M059J (cell line): ENCODE data around the gene RERG. TPM values are rescaled to one million over a fixed set of nuclear protein-coding genes. Genes with fewer than 3 reads are reported as not detected.

Experiments used
- DNase-seq: peaks from one replicate; pipeline ENCODE4 v3.0.0-alpha.2; 2012; ENCODE audit warnings: low read depth
- total RNA-seq: library from RNA; depleted of rRNA; stranded (reverse); fragments of >200 nt; shearing (Covaris generic); gene quantifications from 2 replicates; pipeline ENCODE4 v1.2.3, GENCODE V29; 2014

RERG gene
- total RNA-seq, 1 experiment from 2014 or later = not detected

DNA sequence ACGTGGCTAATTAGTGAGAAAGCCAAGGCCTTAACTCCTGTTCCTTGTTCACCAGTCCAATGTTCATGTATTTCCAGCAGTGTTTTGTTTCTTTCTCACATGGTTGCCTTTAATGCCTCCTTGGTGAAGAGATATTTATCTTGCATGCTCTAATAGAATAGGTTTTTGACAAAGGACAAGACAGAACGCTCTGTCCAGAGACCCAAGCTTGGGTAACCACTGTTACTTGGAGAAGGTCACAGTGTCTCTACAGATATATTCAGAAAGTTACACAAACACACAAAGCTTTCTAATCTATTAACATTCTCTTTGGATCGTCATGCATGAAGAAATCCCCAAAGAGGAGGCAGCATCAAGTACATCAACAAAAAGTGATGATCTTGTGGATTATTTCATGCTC, 33.1 kb downstream of the RERG start:
- no peak for DNase-seq

DNA sequence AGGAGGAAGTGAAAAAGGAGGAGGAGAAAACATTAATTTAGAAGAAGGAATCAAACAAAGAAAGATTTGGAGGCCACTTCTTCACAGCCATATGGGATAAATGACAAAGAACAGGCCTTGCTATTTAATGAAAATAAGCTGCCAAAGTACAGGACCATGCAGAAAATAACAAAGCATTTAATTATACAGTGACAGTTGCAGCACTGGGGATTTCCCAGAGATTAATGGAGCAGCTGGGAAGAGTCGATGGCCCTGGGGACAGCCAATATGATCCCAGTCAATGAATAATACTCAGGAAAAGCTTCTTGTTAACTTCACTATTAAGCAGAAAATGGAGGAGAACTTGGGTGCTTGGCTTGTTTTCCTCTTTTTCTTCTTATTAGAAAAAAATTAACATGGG, 34.6 kb downstream of the RERG start:
- no peak for DNase-seq

DNA sequence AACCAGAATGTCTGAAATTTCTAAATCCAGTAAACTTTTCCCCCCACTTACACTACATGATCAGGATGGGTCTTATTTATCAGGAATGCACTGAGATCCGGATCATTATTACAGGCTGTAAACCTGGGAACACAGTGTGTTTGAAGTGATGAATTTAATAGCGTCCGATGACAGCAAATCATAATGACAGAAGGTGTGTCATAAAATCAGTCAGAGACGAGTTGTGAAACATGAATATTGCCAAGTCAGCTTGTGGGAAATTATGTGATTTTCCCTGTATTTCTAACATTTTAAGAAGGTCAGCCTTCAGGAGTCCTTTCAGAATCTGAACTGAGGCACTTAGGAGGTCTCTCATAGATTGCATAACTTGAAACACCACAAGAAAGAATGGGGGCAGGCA, 36.7 kb downstream of the RERG start:
- no peak for DNase-seq

DNA sequence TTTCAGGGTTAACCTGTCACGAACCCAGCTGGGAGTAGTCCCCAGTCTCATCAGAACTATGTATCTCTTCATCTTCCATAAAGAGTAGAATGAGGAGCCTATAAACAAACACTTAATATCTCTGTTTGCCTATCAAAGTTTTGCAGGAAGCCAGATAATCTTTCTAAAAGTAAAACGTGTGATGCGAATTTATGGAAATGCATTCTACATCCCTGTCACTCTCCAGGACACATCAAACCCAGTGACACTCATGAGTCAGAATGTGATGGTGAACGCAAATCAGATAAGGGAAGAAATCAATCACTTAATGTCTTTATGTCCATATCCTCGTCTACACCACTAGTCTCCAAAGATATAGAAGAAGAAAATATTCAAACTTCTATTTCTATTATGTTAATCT, 37.4 kb downstream of the RERG start:
- DNase-seq = no peak

DNA sequence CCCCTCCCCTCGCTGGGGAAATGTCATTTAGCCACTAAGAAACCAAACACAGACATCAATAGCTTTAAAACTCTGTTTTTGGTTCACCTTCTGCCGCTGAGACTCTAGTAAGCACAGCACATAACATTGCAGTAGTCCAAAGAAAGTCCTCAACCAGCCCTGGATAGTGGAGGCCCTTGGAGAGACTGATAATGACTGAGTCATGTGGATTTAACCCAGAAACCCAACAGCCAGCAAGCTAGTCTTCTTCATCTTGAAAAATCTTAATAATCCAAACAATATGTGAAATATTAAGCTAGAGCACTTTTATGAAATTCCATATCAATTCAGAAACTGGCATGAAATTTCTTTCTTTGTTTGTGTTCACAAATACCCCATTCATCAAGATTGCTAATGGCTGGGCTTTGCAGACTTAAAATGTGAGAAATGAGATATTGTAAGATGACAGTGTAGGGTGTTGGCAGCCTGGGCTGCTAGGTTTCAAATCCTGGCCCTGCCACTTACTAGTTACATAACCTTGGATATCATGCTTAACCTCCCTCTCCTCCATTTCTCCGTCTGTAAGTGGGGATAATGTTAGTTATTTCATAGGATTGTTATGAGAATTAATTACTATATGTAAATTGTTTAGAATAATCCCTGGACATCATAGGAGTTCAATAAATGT, 40.1 kb downstream of the RERG start:
- DNase-seq = no peak

DNA sequence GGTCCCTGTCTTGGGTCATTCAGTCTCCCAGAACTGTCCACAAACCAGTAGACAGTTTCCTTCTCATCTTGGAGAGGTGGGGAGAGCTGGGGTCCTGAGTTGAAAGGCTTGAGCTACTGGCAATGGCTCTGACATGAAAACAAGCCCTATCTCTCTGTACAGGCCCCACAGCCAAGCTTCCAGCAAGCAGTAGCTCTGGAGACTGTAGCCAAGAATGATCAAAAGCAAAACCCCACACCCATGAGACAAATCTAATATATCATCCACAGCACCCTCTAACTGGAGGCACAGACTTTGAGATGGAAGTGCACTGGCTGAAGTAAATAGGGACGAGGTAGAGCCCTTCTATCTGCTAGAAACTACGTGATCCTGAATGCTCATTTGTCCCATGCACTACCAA, 40.9 kb downstream of the RERG start:
- DNase-seq = no peak

DNA sequence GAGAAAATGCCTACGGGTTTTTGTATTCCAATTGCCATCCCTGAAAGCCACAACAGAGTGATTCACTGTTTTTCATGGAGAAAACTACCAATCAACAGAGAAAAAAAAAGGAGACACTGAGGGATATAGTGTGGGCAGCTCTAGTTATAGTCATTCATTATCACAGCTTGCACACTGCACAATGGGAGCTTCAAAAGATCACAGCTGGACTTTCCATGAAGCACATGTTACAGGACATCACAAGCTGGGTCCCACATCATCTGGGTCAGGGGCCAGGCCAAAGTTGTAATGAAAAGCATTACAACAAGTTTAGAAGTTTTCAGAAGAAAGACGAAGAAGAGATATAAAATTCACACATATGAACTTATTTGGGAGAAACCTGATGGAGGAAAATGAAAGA, 41.5 kb downstream of the RERG start:
- no peak for DNase-seq

DNA sequence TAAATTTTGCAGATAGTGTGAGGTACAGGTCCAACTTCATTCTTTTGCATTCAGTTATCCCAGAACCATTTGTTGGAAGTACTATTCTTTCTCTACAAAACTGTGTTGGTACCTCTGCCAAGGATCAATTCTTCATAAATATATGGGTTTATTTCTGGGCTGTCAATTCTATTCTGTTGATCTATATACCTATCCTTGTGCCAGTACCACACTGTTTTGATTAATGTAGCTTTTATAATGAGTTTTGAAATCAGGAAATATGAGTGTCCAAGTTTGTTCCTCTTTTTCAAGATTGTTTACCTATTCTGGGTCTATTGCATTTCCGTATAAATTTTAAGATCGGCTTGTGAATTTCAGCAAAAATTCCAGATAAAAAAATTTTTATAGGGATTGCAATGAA, 48.1 kb downstream of the RERG start:
- no peak for DNase-seq

DNA sequence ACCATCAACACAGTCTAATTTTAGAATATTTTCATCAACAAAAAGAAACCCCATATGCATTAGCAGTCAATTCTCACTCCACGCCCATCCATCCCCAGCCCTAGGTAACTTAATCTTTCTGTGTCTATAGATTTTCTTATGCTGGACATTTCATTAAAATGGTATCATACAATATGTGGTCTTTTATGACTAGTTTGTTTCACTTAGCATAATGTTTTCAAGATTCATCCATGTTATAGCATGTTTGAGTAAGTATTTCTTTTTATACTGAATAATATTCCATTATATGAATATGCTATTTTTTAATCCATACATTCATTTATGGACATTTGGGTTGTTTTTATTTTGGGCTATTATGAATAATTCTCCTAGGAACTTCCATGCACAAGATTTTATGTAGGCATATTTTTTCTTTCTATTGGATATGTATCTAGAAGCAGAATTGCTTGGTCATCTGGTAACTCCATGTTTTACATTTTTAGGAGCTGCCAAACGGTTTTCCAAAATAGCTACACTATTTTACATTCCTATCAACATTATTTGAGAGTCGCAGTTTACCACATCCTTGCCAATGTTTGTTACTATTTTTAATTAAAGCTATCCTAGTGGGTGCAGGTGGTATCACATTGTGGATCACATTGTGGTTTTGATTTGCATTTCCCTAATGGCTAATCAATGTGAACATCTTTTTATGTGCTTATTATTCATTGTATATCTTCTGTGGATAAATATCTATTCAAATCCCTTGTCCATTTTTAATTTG, 49.0 kb downstream of the RERG start:
- no peak for DNase-seq

DNA sequence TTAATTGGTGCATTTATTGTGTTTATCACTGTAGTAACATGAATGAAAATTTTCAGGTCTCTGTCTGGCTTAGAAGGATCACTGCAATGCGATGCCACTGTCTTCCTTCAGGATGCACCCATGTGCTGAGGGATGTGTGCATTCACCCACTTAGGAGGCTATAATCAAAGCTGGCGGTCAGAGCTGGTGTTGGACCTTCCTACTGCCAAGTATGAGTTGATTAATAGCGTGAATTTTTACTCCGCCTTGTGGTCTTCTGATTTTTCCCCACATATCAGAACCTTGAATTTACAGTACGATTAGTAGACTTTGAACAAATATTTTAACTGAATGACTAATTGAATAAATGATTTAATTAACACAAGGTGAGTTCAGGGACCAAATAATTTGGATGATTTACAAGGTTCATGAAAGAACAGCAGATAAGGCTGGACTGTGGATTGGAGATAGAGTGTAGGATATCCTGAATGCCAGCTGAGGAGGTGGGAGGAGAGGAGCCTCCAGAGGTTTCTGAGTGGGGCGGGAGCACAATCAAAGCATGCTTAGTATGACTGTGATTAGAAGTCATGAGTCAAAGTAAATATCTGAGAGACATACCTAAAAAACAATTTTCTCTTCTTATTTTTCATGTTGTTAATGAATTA, 50.1 kb downstream of the RERG start:
- DNase-seq = no peak

DNA sequence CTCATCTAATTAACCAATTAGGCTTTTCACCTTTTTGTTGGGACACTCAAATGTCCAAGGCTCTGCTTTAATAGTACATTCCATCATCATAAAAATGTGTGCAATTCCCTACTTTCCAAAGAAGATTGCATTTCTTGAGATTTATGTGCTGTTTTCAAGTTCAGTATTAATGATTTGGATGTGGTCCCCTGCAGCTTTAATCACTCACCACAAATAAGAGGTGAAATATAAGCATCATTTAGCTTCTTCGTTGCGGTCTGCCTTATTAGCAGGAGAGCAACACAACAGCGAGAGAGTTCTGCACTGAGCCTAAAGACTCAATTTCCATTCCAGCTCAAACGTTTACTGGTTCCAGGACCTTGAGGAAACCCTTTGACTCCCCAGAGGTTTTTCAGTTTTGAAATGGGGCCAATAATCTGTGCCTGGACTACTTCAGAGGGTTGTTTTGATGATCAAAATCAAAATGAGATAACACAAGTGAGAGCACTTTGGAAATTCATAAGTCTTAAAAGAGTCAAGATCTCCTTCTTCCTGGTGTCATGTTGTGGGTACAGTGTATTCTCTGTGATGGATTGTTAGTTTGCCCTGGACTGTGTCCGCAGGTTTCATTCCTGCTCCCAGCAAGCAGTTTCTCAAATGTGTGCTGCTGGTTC, 53.1 kb downstream of the RERG start:
- no peak for DNase-seq

DNA sequence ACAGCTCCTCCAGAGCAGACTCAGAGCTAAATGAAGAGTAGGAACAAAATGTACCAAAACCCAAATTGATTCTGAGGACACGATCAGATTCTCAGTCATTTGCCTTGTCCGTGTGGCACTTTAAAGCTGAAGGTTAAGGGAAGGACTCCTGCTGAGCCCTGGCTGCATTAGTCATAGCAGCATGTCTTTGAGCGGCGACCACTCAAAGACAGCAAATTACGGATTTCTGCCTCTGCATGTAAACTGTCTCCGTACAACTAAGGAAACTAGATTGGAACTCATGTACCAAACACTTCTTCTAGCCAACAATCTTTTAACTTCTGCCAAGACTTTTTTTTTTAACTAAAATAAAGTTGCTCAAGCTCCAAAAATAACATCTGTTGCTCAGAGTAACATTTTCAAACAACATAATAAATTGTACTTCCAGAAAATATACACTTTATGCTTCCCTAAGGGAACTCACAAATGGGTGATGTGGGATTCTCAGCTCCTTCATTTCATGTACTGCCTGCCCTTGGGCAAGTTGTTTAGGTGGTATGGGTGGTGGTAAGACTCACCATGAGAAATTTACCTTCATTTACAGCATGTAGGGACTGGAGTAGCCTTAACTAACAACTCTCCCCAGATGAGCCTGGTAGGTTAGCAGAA, 56.1 kb downstream of the RERG start:
- peak; percentile 12 for DNase-seq

DNA sequence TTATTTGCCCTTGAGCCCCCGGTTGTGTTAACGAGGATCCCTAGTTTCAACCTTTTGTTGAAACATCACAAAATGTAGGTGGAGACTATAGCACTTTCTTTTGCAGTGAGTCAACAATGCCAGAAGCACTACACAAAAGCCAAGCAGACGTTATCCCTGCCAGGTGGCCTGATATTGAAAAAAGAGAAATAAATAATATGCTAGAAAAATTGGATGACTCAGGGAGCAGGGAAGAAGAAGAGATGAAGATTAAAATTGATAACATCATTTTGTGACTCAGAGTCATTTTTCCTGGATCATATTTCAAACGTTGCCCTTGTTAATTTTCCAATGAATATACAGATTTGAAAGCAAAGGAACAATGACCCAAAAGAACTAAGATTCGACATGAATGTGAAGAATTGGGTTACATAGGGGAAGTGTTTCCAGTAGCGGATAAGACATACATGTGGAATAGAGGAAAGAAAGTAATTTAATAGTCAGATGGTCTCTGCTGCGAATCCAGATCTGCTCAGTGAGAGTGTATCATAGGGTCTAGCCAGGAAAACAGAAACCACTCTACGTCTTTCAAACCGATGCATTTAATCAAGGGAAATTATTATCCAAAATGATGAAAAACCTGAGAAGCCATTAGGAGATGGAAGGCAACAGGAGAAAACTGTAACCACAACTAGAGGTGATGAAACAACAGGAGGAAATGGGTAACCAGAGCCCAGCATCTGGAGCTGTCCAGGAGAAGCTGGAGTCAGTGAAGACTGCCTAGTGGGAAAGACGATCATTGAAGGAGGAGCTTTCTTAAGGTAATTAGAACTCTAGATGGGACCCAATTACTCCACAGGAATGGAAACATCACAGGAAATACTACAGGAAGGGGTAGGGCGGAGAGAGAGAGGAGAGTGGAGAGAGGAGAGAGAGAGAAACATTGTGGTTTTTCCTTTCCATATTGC, 57.9 kb downstream of the RERG start:
- DNase-seq = peak; percentile 6

DNA sequence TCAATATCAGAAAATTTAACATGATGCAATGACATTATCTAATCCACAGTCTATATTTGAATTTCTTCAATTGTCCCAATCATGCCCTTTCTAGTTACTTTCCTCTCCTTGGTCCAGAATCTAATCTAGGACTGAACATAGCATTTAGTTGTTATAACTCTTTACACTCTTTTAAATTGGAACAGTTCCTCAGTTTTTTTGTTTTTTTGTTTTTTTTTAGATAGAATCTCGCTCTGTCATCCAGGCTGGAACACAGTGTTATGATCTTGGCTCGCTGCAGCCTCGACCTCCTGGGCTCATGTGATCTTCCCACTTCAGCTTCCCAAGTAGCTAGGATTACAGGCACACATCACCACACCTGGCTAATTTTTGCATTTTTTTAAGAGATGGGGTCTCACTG, 63.1 kb downstream of the RERG start:
- no peak for DNase-seq

DNA sequence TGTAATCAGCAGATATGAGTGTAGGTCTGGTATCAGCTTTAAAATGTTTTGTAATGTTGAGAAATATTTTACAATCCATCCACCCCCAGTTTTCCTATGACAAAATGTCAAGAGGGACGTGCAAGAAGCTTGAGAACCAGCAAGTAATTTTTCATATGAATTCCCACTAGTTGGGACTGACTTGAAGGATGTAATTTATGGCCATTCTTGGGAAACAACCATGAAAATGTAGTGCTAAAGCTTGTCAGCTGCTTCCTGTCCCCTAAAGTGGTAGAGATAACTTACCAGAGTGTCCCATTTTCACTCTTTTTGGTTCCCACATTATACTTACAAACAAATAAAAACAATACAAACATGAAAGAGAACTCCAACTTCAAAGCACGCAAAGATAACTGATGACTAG, 63.9 kb downstream of the RERG start:
- DNase-seq = no peak

DNA sequence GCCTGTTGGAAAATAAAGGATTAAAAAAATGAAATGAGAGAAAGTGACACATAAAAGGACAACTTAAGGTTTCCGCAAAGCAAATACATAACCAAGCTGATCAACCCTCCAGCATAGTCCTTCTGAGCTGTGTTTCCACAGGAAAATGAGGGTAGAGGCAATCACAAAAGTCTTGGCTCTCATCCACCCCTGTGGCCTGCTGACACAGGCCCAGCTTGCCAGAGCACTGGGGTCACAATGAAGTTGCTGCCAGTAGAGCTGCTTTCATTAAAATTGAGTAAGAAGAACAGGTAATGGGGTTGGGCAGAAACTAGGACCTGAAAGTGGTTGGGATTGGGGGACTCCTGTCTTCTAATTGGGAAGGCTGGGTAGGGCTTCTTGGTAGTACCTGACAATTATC, 65.9 kb downstream of the RERG start:
- DNase-seq = peak; percentile 9

DNA sequence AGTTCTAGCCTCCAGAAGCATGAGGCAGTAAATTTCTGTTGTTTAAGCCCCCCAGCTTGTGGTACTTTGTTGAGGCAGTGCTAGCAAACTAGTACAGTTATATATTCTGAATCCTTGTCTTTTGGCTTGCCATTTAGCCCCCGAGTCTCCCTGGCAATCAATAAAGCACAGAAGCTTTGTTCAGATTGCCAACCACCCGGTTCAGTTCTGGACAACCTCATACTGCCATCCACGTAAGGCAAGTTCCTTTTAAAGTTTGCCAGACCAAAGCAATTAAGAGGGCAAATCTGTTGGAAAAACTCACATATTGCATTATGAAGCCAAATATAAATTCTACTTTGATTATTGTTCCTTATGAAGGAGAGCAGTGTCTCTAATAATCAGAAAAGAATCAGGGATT, 67.1 kb downstream of the RERG start:
- no peak for DNase-seq

DNA sequence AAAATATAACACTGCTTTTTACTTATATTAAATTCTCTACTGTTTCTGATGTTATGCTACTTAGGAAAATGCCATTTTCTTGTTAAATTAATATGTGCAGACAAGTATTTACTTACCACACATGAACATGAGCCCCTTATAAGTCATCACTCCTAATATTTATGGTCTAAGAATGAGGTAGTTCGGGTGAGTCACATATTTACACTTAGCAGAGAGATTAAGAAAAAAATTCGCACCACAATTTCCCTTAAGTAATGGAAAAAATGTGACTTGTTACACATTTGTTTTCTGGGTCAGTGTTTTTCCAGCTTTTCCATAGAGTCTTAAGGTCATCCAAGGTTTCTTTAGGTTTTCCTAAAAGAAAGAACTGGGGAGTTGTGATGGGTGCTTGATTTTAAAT, 68.3 kb downstream of the RERG start:
- DNase-seq = peak; percentile 54

DNA sequence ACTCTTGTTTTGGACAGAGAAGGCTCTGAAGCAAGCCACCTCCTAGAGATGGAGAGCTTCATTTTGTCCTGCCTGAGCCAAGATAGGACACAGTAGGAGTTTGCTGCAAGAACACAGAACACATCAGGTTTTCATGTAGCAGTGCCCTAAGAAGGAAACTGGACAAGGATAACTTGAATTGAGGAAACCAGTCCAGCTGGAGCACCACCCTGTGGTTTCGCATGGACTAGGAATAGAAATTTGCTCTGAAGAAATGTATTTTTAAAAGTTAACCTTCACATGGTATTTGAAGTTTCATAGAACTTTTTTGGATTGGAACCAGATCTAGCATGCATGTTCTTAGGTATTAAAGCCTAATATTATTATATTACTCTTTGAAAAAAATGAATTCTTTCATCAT, 68.8 kb downstream of the RERG start:
- no peak for DNase-seq

DNA sequence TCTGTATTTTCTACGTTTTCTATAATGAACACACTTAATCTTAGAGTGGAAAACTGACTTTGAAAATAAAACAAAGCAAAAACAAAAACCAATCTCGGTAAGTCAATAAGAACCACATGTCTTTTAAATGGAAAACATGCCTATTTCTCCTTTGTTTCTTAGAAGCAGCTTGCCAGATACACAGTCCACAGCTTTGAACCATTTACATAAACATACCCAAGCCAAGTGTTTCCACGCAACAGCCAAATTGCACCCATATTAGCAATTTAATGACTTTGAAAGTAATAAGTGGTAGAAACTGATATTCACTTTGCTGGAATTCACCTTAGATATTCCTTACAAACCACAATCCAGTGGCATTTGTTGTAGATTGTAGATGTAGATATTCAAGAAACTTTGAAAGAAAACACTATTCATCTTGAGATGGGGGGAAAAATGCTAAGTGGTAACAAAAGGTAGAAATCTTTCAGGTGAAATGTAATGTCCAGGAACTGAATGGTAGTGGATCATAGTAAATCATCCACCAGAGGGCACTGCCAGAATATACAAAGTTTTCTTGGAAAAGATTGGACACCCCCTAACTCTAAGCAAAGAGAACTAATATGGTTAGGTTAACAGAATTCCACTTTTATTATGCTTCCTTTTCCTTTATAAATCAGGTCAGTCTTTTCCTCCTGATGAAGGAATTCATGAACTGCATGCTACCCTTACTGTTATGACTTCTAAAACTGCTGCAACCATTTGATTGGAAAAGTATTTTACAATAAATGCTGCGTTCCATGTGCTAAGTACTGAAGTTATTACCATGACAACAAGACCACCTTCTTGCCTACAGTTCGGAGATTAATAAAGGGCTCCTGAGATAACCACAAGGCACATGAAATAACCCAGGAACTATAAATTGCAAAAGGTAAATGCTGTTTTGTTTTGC, 69.8 kb downstream of the RERG start:
- DNase-seq = peak; percentile 19
